Mucosa of stomach (tissue), 1 donor: Measurements from ENCODE around the gene OCSTAMP.

Source experiments
- H3K27me3 ChIP-seq: one replicate; pipeline ENCODE4 v1.7.0; 2013; ENCODE audit warnings: mild to moderate bottlenecking, low read length; ENCODE audit not compliant: control insufficient read depth, insufficient read depth
- H3K36me3 ChIP-seq: one replicate; pipeline ENCODE4 v1.7.0; 2013; ENCODE audit warnings: low read length; ENCODE audit not compliant: control insufficient read depth, insufficient read depth
- H3K4me1 ChIP-seq: one replicate; pipeline ENCODE4 v1.7.0; 2013; ENCODE audit warnings: mild to moderate bottlenecking, low read length; ENCODE audit not compliant: control insufficient read depth, insufficient read depth
- H3K4me3 ChIP-seq: one replicate; pipeline ENCODE4 v1.7.0; 2013; ENCODE audit warnings: low read length
- H3K9ac ChIP-seq: one replicate; pipeline ENCODE4 v1.7.0; 2013; ENCODE audit warnings: mild to moderate bottlenecking, low read length, moderate library complexity
- H3K9me3 ChIP-seq: one replicate; pipeline ENCODE4 v1.7.0; 2013; ENCODE audit warnings: mild to moderate bottlenecking, low read length, moderate library complexity; ENCODE audit not compliant: control insufficient read depth
- donor health status: Pancreatic carcinoma.

Gene OCSTAMP

DNA sequence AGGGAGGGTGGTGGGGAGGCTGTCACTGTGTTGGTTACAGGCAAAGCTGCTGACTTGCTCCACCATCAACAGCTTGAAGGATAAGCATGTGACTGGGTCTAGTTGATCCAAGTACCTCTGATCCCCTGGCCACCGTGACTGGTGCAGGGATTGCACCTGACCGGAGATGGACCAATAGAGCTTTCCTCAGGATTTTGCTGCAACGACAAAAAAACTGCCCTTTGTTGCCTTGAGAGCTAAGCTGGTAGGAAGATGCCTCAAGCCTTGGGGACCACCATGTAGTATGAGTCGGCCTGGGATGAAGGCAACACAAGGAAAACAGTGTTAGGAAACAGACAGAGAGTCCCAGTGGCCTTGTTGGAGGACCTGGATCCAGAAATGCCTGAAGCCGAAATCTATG, 1.8 kb downstream of the OCSTAMP start:
- Histone ChIP-seq H3K9me3 (no peaks in the 10 kb centered on the region), H3K9ac (no peak overlapping the region), H3K4me3 (no peak overlapping the region), H3K4me1 (no peaks in the 10 kb centered on the region), H3K36me3 (no peaks in the 10 kb centered on the region), H3K27me3 (peaks cover 6% of the 10 kb centered on the region)

DNA sequence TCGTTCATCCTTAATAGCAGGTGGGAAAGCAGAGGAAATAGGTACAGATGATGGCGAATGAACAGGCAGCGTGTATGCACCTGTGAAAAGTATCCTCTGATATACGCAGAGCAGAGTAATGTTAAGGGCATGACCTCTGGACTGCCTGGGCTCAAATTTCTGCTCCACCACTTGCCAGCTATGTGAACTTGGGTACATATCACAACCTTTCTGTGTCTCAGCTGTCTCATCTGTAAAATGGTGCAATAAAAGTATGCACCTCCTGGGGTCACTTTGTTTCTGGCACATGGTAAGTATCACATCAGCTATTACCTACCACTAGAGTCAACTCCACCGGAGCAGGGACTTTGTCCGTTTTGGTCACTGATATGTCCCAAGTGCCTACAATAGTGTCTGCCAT, 2.5 kb downstream of the OCSTAMP start:
- H3K27me3 ChIP-seq, result peaks cover 6% of the 10 kb centered on the region
- no peak overlapping the region for H3K4me3 ChIP-seq
- H3K4me1 ChIP-seq, result no peaks in the 10 kb centered on the region
- no peak overlapping the region for H3K9ac ChIP-seq
- H3K9me3 ChIP-seq, result no peaks in the 10 kb centered on the region
- H3K36me3 ChIP-seq, result no peaks in the 10 kb centered on the region

DNA sequence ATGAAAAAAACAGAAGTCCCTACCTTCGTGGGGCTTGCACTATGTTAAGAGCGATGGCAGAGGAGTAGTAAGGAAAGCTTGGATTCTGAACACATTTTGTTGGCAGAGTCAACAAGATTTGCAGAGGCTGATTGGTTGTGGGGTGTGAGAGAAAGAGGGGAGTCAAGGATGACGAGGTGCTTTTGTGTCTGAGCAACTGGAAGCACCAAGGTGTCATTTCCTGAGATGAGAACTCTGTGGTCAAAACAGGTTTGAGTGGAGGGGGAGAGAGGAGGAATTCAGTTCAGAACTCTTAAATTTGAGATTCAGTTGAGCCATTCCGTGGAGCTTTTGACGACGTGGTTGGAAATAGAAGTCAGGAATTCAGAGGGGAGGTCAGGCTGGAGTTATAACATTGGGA, 3.5 kb downstream of the OCSTAMP start:
- Histone ChIP-seq H3K4me3 (no peak overlapping the region), H3K36me3 (no peaks in the 10 kb centered on the region), H3K4me1 (no peaks in the 10 kb centered on the region), H3K9me3 (no peaks in the 10 kb centered on the region), H3K27me3 (peaks cover 6% of the 10 kb centered on the region), H3K9ac (no peak overlapping the region)

DNA sequence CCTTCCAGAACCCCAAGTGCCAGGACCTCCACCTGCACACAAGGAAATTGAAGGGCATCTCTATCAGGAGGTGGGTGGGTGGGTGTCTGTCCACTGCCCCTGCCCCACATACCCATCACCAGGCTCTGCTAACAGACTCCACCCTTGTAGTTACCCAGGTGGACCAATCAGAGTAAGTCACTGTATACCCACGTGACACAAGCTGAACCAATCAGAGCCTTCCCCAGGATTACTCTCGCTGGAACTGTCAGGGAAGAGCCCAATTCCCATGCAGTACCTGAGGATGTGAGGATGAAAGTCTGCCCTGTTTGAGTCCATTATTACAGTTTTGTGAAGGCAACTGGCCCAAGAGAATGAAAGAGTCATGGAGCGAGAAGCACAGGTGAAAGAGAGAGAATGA, 4.2 kb downstream of the OCSTAMP start:
- peaks cover 6% of the 10 kb centered on the region for H3K27me3 ChIP-seq
- H3K9me3 ChIP-seq, result no peaks in the 10 kb centered on the region
- H3K36me3 ChIP-seq, result no peaks in the 10 kb centered on the region
- H3K4me3 ChIP-seq, result no peak overlapping the region
- H3K9ac ChIP-seq, result no peak overlapping the region
- no peaks in the 10 kb centered on the region for H3K4me1 ChIP-seq

DNA sequence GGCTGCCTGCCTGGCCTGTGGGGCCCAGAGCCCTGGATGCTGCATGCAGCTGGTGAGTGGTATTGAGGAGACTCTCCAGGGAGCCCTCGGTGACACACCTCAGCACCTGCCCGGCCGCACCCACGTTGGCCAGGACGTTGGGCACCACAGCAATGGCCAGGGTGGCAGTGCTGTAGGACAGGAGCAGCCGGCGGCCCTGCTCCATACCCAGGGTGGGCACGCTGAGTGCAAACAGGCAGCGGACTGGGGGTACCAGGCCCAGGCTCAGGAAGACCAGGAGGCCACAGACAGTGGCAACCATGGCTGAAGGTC, 4.7 kb downstream of the OCSTAMP start:
- H3K27me3 ChIP-seq, result peaks cover 6% of the 10 kb centered on the region

DNA sequence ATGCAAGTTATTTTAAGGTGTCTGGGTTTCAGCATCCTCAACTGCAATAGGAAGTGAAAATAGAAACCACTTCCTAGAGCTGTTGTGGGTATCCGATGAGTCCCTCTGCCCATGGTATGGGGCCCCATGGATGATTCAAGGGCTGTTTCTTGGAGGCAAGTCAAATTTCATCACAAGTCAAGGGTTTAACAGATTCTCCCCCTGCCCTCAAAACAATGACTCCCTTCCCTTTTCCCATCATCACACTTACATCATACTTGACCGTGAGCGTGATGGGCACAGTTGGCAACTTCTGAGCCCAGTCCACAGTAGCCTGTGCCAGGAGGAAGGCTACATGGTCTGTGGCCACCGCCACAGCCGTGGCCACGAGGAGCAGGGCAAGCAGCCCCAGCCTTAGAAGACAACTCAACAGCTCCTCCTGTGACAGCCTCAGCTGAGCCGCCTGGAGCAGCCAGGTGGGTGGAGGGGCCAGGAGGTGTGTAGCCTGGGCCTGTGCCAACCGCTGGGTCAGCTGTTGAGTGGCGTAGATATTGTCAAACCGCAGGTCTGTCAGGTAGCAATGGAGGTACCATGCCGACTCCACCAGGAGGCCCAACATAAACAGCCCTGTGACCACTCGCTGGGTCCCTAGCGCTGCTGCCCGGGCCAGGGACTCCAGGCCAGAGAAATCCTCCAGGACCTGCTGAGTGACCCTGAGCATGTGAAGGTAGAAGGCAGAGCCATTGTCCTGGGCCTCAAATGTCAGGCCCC, 5.2 kb downstream of the OCSTAMP start:
- Histone ChIP-seq H3K27me3 (peaks cover 6% of the 10 kb centered on the region), H3K36me3 (no peaks in the 10 kb centered on the region), H3K9me3 (no peaks in the 10 kb centered on the region), H3K4me1 (no peaks in the 10 kb centered on the region), H3K9ac (no peak overlapping the region), H3K4me3 (no peak overlapping the region)

More for the DNA sequence above, 4.7 kb downstream of the OCSTAMP start:
- H3K4me3 ChIP-seq, result no peak overlapping the region
- no peaks in the 10 kb centered on the region for H3K9me3 ChIP-seq
- H3K9ac ChIP-seq, result no peak overlapping the region
- no peaks in the 10 kb centered on the region for H3K36me3 ChIP-seq
- no peaks in the 10 kb centered on the region for H3K4me1 ChIP-seq

DNA sequence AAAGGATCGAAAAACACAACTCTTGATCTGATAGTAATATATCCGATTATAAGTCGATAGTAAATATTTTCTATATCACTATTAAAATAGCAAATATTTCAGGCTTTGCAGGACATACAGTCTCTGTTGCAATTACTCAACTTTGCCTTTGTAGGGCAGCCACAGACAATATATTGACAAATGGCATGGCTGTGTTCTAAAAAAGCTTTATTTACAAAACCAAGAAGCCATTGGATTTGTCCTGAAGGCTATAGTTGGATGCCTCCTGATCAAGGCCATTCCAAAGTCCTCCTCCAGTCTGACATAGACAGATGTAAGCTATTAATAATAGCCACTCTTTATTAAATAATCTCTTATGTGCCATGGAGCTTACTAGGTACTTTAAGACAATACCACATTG, 5.9 kb downstream of the OCSTAMP start:
- no peak overlapping the region for H3K4me3 ChIP-seq
- H3K36me3 ChIP-seq, result no peaks in the 10 kb centered on the region
- H3K9ac ChIP-seq, result no peak overlapping the region
- H3K27me3 ChIP-seq, result peaks cover 6% of the 10 kb centered on the region
- no peaks in the 10 kb centered on the region for H3K4me1 ChIP-seq
- no peaks in the 10 kb centered on the region for H3K9me3 ChIP-seq

DNA sequence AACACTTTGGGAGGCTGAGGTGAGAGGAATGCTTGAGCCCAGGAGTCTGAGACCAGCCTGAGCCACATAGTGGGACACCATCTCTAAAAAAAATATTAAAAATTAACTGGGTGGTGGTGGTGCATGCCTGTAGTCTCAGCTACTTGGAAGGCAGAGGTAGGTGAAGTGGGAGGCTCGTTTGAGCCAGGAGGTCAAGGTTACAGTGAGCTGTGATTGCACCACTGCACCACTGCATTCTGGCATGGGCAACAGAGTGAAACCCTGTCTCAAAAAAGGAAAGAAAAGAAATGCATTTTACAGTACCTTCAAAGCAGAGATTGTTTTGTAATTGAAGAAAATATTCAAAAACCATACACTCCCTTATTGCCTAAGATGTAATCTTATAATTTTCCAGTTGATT, 6.5 kb downstream of the OCSTAMP start:
- Histone ChIP-seq H3K9me3 (no peaks in the 10 kb centered on the region), H3K4me3 (no peak overlapping the region), H3K9ac (no peak overlapping the region), H3K27me3 (peaks cover 6% of the 10 kb centered on the region), H3K36me3 (no peaks in the 10 kb centered on the region), H3K4me1 (no peaks in the 10 kb centered on the region)

DNA sequence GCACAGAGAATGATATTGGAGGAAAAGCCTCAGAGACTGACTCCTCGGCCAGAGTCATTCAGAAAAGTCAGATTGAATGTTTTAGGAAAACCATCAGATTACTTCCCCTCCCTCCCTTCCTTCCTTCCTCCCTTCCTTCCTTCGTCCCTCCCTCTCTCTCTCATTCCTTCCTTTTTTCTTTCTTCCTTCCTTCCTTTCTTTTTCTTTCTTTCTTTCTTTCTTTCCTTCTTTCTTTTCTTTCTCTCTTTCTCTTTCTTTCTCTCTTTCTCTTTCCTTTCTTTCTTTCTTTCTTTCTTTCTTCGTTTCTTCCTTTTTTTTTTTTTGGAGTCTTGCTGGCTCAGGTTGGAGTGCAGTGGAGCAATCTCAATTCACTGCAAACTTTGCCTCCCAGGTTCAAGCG, 7.4 kb downstream of the OCSTAMP start:
- Histone ChIP-seq H3K36me3 (no peaks in the 10 kb centered on the region), H3K9ac (no peak overlapping the region), H3K4me1 (no peaks in the 10 kb centered on the region), H3K9me3 (no peaks in the 10 kb centered on the region), H3K27me3 (peaks cover 10% of the 10 kb centered on the region), H3K4me3 (no peak overlapping the region)

DNA sequence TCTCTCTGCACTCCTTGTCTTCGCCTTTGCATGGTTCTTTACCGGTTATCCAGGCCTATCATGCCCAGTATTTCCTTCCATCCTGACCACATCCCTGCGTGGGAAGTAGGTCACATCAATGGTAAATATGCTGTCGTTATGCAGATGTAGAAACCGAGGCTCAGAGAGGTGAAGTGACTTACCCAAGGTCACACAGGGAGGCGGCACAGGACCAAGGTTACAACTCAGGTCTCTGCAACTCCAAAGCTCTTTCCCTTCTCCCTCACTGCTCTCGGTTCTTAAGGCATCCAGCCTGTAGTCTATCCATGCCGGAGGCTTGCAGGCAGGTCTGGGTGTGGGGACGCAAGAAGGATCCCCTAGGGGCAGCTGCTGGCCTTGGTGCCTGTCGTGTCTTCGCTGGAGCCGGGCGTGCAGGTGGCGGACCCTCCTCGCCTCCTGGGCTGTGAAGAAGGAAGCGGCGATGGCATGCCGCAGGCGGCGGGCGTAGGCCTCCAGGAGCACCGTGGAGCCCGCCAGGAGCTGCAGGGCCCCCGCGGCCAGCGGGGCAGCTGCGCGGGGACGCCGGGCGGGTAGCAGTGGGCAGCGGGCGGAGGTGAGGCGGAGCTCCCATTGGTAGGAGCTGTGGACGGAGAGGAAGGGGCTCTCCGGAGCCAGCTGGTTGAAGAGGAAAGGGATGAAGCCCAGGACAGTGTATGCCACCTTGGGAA, 9.1 kb downstream of the OCSTAMP start:
- H3K9me3 ChIP-seq, result no peaks in the 10 kb centered on the region
- no peak overlapping the region for H3K9ac ChIP-seq
- peaks cover 4% of the 10 kb centered on the region for H3K27me3 ChIP-seq
- no peaks in the 10 kb centered on the region for H3K36me3 ChIP-seq
- no peak overlapping the region for H3K4me3 ChIP-seq
- no peaks in the 10 kb centered on the region for H3K4me1 ChIP-seq

DNA sequence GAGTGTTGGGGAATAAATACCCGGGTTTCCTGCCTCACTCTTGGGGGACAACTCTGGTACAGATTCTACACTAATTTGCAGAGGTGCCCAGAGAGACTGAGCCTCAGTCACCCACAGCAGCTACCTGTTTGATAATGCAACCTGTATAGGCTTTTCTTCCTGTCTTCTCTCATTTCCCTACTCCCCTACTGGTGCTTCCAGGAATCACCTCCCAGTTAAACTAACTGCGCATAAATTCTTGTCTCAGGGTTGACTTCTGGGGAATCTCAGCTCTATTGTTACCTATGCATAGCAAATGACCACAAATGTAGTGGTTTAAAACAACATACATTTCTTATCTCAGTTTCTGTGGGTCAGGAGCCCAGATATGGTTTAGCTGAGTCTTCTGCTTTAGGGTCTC, 11.3 kb downstream of the OCSTAMP start:
- Histone ChIP-seq H3K27me3 (peaks cover 4% of the 10 kb centered on the region), H3K4me3 (no peak overlapping the region), H3K9me3 (no peaks in the 10 kb centered on the region), H3K36me3 (no peaks in the 10 kb centered on the region), H3K9ac (no peak overlapping the region), H3K4me1 (no peaks in the 10 kb centered on the region)

DNA sequence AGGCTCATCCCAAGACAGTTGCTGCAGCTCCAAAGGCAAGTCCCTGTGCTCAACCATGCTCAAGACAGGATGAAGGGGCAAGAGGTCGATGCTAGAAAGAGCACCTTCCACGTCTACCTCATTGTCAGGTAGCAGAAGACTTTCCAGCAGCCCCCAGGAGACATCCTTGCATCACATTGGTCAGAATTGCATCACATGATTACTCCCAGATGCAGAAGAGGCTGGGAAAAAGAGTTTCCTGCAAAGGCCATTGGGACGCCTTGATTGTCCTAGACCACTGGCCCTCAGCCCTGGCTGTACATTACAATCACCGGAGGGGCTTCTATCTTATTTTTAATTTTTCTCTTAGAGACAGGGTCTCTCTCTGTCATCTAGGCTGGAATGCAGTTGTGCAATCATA, 19.8 kb downstream of the OCSTAMP start:
- Histone ChIP-seq H3K9me3 (no peaks in the 10 kb centered on the region), H3K36me3 (no peaks in the 10 kb centered on the region), H3K4me1 (no peaks in the 10 kb centered on the region), H3K27me3 (peaks cover 5% of the 10 kb centered on the region), H3K4me3 (no peak overlapping the region), H3K9ac (no peak overlapping the region)
